ENCODE measurements around the gene COP1.

GRCh38 chr1:176227579-176227978 is 20.5 kb upstream of the COP1 start:
- TF ChIP-seq CTCF (IDR thresholded peaks at IDR 0.05; ENCODE audit: borderline replicate concordance, extremely low read depth, low read length, poor library complexity, severe bottlenecking) = no peak
- TF ChIP-seq EZH2 (IDR thresholded peaks at IDR 0.05; ENCODE audit: borderline replicate concordance, low read depth, low read length, severe bottlenecking) = no peak
